ENCODE results near the gene UBA6.
"Not testable (repeated sequence)": the region's sequence is repeated elsewhere in the genome, so short reads cannot be mapped to it uniquely, and the experiment has no call there.

UBA6 gene

GRCh38 chr4:67713529-67714247 lies 12.7 kb upstream of the UBA6 start:
- peak overlapping the region; percentile 76 for H3K27ac ChIP-seq
- H3K27me3 ChIP-seq (replicated peaks) = no peaks in the 10 kb centered on the region
- in situ Hi-C loops (cut with HindIII; ENCODE audit: low pct_ligation_motif_present, low sequenced_read_pairs) = no loop called here
- H3K4me3 ChIP-seq (ENCODE audit: low read depth, low read length) = no peak overlapping the region
- TF ChIP-seq CTCF (IDR thresholded peaks at IDR 0.05; ENCODE audit: low read depth, low read length, missing control alignments) = no peak
- no peaks in the 10 kb centered on the region for H3K36me3 ChIP-seq (replicated peaks)
- DNase-seq = peak; percentile 64

GRCh38 chr4:67712650-67713528 lies 11.9 kb upstream of the UBA6 start:
- no peak overlapping the region for H3K4me3 ChIP-seq (ENCODE audit: low read depth, low read length)
- in situ Hi-C loops (cut with HindIII; ENCODE audit: low pct_ligation_motif_present, low sequenced_read_pairs) = no loop called here
- TF ChIP-seq CTCF (IDR thresholded peaks at IDR 0.05; ENCODE audit: low read depth, low read length, missing control alignments) = no peak
- no peak for DNase-seq
- no peaks in the 10 kb centered on the region for H3K27me3 ChIP-seq (replicated peaks)
- H3K36me3 ChIP-seq (replicated peaks) = no peaks in the 10 kb centered on the region
- peak overlapping the region; percentile 76 for H3K27ac ChIP-seq

DNA sequence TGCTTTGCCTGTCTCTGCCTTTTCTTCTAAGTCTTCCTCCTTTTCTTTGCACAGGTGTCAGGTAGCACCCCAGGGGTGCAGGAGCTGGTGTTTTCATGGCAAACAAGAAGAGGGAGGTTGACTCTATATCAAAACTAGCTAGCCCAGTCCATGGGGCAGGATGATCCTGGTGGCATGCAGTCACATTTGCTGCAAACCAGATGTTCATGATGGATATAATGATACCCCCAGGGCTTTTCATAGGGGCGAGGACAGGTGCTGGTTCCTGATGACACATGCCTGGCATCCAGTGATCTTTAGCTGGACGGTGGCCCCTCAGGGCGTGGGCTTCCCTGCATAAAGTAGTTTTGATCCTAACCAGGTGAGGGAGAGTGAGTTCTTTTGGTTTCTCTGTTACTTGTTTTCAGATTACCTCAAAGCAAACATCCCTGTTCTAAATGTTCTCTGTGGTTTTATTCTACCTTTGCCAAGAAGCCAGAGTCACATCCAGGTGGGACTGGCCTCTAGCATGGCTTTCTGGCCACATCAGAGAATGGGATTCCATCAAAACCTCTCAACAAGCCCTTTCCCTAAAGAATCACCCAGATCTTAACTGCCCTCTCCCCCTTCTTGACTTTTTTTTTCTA lies 11.2 kb upstream of the UBA6 start:
- Histone ChIP-seq H3K4me3 (ENCODE audit: low read depth, low read length) (no peak overlapping the region), H3K27ac (no peak overlapping the region), H3K27me3 (replicated peaks) (no peaks in the 10 kb centered on the region), H3K36me3 (replicated peaks) (no peaks in the 10 kb centered on the region)
- in situ Hi-C loops (cut with HindIII; ENCODE audit: low pct_ligation_motif_present, low sequenced_read_pairs) = no loop called here
- no peak for TF ChIP-seq CTCF (IDR thresholded peaks at IDR 0.05; ENCODE audit: low read depth, low read length, missing control alignments)
- DNase-seq = no peak

DNA sequence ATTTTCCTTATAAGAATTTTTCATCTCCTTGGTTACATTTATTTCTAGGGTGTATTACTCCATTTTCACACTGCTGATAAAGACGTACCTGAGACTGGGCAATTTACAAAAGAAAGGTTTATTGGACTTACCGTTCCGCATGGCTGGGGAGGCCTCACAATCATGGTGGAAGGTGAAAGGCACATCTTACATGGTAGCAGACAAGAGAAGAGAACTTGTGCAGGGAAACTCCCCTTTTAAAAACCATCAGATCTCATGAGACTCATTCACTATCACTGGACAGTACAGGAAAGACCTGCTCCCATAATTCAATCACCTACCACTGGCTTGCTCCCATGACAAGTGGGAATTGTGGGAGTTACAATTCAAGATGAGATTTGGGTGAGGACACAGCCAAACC lies 5.7 kb upstream of the UBA6 start:
- DNase-seq; H3K27me3 ChIP-seq (replicated peaks); H3K27ac ChIP-seq; H3K36me3 ChIP-seq (replicated peaks); in situ Hi-C loops (cut with HindIII; ENCODE audit: low pct_ligation_motif_present, low sequenced_read_pairs); H3K4me3 ChIP-seq (ENCODE audit: low read depth, low read length): not testable (repeated sequence)

GRCh38 chr4:67704843-67705242 lies 3.9 kb upstream of the UBA6 start:
- H3K4me3 ChIP-seq (ENCODE audit: low read depth, low read length) = no peak overlapping the region
- H3K27ac ChIP-seq = no peak overlapping the region
- H3K27me3 ChIP-seq (replicated peaks) = no peaks in the 10 kb centered on the region
- in situ Hi-C loops (cut with HindIII; ENCODE audit: low pct_ligation_motif_present, low sequenced_read_pairs) = no loop called here
- no peaks in the 10 kb centered on the region for H3K36me3 ChIP-seq (replicated peaks)
- TF ChIP-seq CTCF (IDR thresholded peaks at IDR 0.05; ENCODE audit: low read depth, low read length, missing control alignments) = no peak
- no peak for DNase-seq

- no peak for TF ChIP-seq CTCF (IDR thresholded peaks at IDR 0.05; ENCODE audit: low read depth, low read length, missing control alignments)
- no peak overlapping the region for H3K27ac ChIP-seq
- DNase-seq = no peak
- in situ Hi-C loops (cut with HindIII; ENCODE audit: low pct_ligation_motif_present, low sequenced_read_pairs) = no loop called here
- no peaks in the 10 kb centered on the region for H3K27me3 ChIP-seq (replicated peaks)
- peak overlapping the region; percentile 82 for H3K4me3 ChIP-seq (ENCODE audit: low read depth, low read length)
- no peaks in the 10 kb centered on the region for H3K36me3 ChIP-seq (replicated peaks)
Measured at GRCh38 chr4:67702166-67702565, 1.2 kb upstream of the UBA6 start.
